ENCODE results near the gene OR6K6.

The OR6K6 gene

DNA sequence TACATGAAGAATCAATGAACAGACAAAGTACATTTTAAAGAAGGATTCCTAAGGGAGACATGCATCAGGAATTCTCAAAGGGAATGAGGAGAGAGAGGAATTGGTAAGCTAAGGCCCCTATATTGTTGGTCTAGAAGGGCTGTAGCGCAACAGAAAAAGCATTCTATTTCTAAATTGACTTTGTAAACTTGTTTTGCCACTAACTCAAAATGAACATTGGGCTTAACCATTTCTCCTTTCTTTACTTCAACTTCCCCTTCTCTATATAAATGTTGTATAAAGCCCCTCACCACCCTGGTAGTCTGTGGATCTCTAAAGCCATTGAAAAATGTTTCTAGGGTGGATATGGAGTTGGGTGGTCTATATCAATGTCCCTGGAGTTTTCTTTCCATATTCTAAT is 46.9 kb downstream of the OR6K6 start:
- DNase-seq (ENCODE audit: low read depth), result no peak

DNA sequence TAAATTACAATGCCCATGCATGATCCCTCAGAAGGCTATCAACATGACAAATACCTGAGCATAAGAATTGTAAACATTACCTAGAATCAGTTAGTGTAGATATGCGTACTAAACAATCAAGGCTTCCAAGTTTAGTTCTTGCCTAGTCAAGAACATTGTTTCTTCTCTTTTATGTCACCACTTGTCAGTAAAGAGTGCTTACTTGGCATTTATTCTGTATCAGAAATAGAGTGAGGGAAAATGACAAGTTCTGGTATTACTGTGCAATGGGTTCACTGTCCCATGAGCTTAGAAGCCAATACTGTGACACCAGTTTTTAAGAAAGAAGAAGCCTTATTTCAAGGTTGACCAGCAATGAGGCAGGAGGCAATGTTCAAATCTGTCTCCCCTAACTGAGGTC is 49.2 kb downstream of the OR6K6 start:
- DNase-seq (ENCODE audit: low read depth), result no peak

All from EH (cell line).